ENCODE measurements around the gene CCDC69.
"Not testable (repeated sequence)": the region's sequence is repeated elsewhere in the genome, so short reads cannot be mapped to it uniquely, and the experiment has no call there.

CCDC69 gene

GRCh38 chr5:151248651-151249050 lies 24.8 kb upstream of the CCDC69 start:
- TF ChIP-seq CTCF (conservative IDR thresholded peaks at IDR 0.05; ENCODE audit: control insufficient read depth, insufficient read depth, low read depth, low read length): no peak
- no peak for DNase-seq (ENCODE audit: low read depth)
- no peak overlapping the region for H3K4me3 ChIP-seq (ENCODE audit: control insufficient read depth, low read depth, low read length)

GRCh38 chr5:151245680-151246219 lies 21.9 kb upstream of the CCDC69 start:
- TF ChIP-seq CTCF (conservative IDR thresholded peaks at IDR 0.05; ENCODE audit: control insufficient read depth, insufficient read depth, low read depth, low read length): no peak
- H3K4me3 ChIP-seq (ENCODE audit: control insufficient read depth, low read depth, low read length): no peak overlapping the region
- no peak for DNase-seq (ENCODE audit: low read depth)

- no peak for TF ChIP-seq CTCF (conservative IDR thresholded peaks at IDR 0.05; ENCODE audit: control insufficient read depth, insufficient read depth, low read depth, low read length)
- no peak overlapping the region for H3K4me3 ChIP-seq (ENCODE audit: control insufficient read depth, low read depth, low read length)
- DNase-seq (ENCODE audit: low read depth): no peak
These were observed 20.3 kb upstream of the CCDC69 start for GRCh38 chr5:151244206-151244605.

GRCh38 chr5:151243564-151243963 lies 19.7 kb upstream of the CCDC69 start:
- DNase-seq (ENCODE audit: low read depth): no peak
- TF ChIP-seq CTCF (conservative IDR thresholded peaks at IDR 0.05; ENCODE audit: control insufficient read depth, insufficient read depth, low read depth, low read length): no peak
- no peak overlapping the region for H3K4me3 ChIP-seq (ENCODE audit: control insufficient read depth, low read depth, low read length)

GRCh38 chr5:151243127-151243526 lies 19.2 kb upstream of the CCDC69 start:
- no peak overlapping the region for H3K4me3 ChIP-seq (ENCODE audit: control insufficient read depth, low read depth, low read length)
- no peak for TF ChIP-seq CTCF (conservative IDR thresholded peaks at IDR 0.05; ENCODE audit: control insufficient read depth, insufficient read depth, low read depth, low read length)
- no peak for DNase-seq (ENCODE audit: low read depth)

GRCh38 chr5:151240924-151241635 lies 17.2 kb upstream of the CCDC69 start:
- no peak for TF ChIP-seq CTCF (conservative IDR thresholded peaks at IDR 0.05; ENCODE audit: control insufficient read depth, insufficient read depth, low read depth, low read length)
- DNase-seq (ENCODE audit: low read depth): no peak
- no peak overlapping the region for H3K4me3 ChIP-seq (ENCODE audit: control insufficient read depth, low read depth, low read length)

GRCh38 chr5:151240268-151240835 lies 16.5 kb upstream of the CCDC69 start:
- DNase-seq (ENCODE audit: low read depth): not testable (repeated sequence)

More at GRCh38 chr5:151240268-151240835, 16.5 kb upstream of the CCDC69 start:
- H3K4me3 ChIP-seq (ENCODE audit: control insufficient read depth, low read depth, low read length): not testable (repeated sequence)

All from fibroblast of mammary gland (primary cell).